OCI-LY1 (cell line): Measurements from ENCODE around the gene RAB36.

Experiments used
- EZH2 ChIP-seq: fragments of 200-600 bp; sonication (generic), shearing (Covaris generic); IDR thresholded peaks from 2 replicates; pipeline ENCODE4 v1.8.0; 2017; ENCODE audit warnings: borderline replicate concordance, mixed run types, mild to moderate bottlenecking, antibody characterized with exemption, low read length, moderate library complexity, mixed read lengths
- TF ChIP-seq, protein P1 (sequence below): fragments of 200-600 bp; sonication (generic), shearing (Covaris generic); IDR thresholded peaks from 2 replicates; pipeline ENCODE4 v1.5.1; 2017; ENCODE audit warnings: mild to moderate bottlenecking, antibody characterized with exemption, low read length, moderate library complexity, mixed read lengths

GRCh38 chr22:23203452-23204124 is 58.3 kb downstream of the RAB36 start:
- TF ChIP-seq, protein P1, sequence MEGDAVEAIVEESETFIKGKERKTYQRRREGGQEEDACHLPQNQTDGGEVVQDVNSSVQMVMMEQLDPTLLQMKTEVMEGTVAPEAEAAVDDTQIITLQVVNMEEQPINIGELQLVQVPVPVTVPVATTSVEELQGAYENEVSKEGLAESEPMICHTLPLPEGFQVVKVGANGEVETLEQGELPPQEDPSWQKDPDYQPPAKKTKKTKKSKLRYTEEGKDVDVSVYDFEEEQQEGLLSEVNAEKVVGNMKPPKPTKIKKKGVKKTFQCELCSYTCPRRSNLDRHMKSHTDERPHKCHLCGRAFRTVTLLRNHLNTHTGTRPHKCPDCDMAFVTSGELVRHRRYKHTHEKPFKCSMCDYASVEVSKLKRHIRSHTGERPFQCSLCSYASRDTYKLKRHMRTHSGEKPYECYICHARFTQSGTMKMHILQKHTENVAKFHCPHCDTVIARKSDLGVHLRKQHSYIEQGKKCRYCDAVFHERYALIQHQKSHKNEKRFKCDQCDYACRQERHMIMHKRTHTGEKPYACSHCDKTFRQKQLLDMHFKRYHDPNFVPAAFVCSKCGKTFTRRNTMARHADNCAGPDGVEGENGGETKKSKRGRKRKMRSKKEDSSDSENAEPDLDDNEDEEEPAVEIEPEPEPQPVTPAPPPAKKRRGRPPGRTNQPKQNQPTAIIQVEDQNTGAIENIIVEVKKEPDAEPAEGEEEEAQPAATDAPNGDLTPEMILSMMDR: no peak
- no peak for TF ChIP-seq EZH2
